ENCODE measurements around the gene NEK2.

- TF ChIP-seq ZBTB25 (CRISPR knock-in tag; IDR thresholded peaks at IDR 0.05) (no peak), EP300 (IDR thresholded peaks at IDR 0.05; ENCODE audit: low read depth in 2 of 2, low read length in 2 of 2) (no peak), EP300 (CRISPR knock-in tag; IDR thresholded peaks at IDR 0.05; ENCODE audit: borderline replicate concordance) (no peak), ZFX (CRISPR knock-in tag; IDR thresholded peaks at IDR 0.05; ENCODE audit: low read depth) (no peak), POLR2A (IDR thresholded peaks at IDR 0.05; ENCODE audit: insufficient read depth in 1 of 2, low read depth in 2 of 2, low read length in 2 of 2) (no peak), ASH2L (IDR thresholded peaks at IDR 0.05; ENCODE audit: insufficient read length, low read depth, low read length) (no peak), SRF (IDR thresholded peaks at IDR 0.05; ENCODE audit: low read depth, low read length) (no peak), SP140L (CRISPR knock-in tag; IDR thresholded peaks at IDR 0.05; ENCODE audit: borderline replicate concordance) (no peak), RNF2 (conservative IDR thresholded peaks at IDR 0.05; ENCODE audit: low read depth) (no peak), RFXAP (CRISPR knock-in tag; IDR thresholded peaks at IDR 0.05; ENCODE audit: borderline replicate concordance) (no peak), E2F5 (CRISPR knock-in tag; conservative IDR thresholded peaks at IDR 0.05) (no peak), PHF20 (CRISPR knock-in tag; IDR thresholded peaks at IDR 0.05) (no peak), MED1 (CRISPR knock-in tag; IDR thresholded peaks at IDR 0.05) (no peak)
- TF ChIP-seq, protein P1, sequence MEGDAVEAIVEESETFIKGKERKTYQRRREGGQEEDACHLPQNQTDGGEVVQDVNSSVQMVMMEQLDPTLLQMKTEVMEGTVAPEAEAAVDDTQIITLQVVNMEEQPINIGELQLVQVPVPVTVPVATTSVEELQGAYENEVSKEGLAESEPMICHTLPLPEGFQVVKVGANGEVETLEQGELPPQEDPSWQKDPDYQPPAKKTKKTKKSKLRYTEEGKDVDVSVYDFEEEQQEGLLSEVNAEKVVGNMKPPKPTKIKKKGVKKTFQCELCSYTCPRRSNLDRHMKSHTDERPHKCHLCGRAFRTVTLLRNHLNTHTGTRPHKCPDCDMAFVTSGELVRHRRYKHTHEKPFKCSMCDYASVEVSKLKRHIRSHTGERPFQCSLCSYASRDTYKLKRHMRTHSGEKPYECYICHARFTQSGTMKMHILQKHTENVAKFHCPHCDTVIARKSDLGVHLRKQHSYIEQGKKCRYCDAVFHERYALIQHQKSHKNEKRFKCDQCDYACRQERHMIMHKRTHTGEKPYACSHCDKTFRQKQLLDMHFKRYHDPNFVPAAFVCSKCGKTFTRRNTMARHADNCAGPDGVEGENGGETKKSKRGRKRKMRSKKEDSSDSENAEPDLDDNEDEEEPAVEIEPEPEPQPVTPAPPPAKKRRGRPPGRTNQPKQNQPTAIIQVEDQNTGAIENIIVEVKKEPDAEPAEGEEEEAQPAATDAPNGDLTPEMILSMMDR (CRISPR knock-in tag; IDR thresholded peaks at IDR 0.05) = no peak
These were observed 39.7 kb downstream of the NEK2 start for GRCh38 chr1:211635597-211636205.

All from HepG2 (cell line).